ENCODE measurements around the gene PAX8.

- TF ChIP-seq POLR2AphosphoS5 (IDR thresholded peaks at IDR 0.05) (no peak), POLR2A (IDR thresholded peaks at IDR 0.05) (no peak)
- TF ChIP-seq, protein P1, sequence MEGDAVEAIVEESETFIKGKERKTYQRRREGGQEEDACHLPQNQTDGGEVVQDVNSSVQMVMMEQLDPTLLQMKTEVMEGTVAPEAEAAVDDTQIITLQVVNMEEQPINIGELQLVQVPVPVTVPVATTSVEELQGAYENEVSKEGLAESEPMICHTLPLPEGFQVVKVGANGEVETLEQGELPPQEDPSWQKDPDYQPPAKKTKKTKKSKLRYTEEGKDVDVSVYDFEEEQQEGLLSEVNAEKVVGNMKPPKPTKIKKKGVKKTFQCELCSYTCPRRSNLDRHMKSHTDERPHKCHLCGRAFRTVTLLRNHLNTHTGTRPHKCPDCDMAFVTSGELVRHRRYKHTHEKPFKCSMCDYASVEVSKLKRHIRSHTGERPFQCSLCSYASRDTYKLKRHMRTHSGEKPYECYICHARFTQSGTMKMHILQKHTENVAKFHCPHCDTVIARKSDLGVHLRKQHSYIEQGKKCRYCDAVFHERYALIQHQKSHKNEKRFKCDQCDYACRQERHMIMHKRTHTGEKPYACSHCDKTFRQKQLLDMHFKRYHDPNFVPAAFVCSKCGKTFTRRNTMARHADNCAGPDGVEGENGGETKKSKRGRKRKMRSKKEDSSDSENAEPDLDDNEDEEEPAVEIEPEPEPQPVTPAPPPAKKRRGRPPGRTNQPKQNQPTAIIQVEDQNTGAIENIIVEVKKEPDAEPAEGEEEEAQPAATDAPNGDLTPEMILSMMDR (IDR thresholded peaks at IDR 0.05), result no peak
Measured at GRCh38 chr2:113266431-113266830, 12.3 kb downstream of the PAX8 start.

All from stomach (tissue), 4 donors.